ENCODE data around the gene ART5.

DNA sequence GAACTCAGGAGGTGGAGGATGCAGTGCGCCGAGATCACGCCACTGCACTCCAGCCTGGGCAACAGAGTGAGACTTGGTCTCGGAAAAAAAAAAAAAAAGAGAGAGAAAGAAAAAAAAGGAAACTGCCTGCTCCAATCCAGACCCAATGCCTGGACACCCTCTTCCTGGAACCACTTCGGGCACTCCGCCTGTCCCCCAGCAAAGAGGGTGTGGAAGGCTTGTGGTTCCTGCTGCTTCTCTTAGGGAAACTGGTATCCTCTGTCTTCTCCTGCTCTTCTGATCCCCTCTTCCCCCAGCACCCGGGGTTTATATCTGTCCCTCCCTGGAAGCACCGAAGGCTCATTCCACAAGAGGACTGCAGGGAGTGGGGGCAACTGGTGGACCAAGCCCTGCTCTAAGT is 16.5 kb upstream of the ART5 start:
- TF ChIP-seq, protein P1, sequence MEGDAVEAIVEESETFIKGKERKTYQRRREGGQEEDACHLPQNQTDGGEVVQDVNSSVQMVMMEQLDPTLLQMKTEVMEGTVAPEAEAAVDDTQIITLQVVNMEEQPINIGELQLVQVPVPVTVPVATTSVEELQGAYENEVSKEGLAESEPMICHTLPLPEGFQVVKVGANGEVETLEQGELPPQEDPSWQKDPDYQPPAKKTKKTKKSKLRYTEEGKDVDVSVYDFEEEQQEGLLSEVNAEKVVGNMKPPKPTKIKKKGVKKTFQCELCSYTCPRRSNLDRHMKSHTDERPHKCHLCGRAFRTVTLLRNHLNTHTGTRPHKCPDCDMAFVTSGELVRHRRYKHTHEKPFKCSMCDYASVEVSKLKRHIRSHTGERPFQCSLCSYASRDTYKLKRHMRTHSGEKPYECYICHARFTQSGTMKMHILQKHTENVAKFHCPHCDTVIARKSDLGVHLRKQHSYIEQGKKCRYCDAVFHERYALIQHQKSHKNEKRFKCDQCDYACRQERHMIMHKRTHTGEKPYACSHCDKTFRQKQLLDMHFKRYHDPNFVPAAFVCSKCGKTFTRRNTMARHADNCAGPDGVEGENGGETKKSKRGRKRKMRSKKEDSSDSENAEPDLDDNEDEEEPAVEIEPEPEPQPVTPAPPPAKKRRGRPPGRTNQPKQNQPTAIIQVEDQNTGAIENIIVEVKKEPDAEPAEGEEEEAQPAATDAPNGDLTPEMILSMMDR (conservative IDR thresholded peaks at IDR 0.05; ENCODE audit: low read depth in 2 of 2): no peak
- no peak for TF ChIP-seq POLR2AphosphoS5 (IDR thresholded peaks at IDR 0.05; ENCODE audit: low read depth)

All from GM23338 (cell line).